ENCODE data around the gene SHISA4. TPM values are rescaled to one million over a fixed set of nuclear protein-coding genes. Genes with fewer than 3 reads are reported as not detected.
A peak's percentile ranks its signal among the peaks of the same experiment; 100 is the strongest.

The SHISA4 gene
- total and polyA plus RNA-seq, 2 of the 8 experiments (the other 6 are each of a cell fraction or from before 2014, with no cell fraction given) = 7.8 to 28.9 TPM

- Histone ChIP-seq H4K8ac (ENCODE audit: extremely low read depth, insufficient read depth, low read length) (no peak overlapping the region; the same call in 1 of the 2 replicates), H3K18ac (ENCODE audit: extremely low read depth, low read length) (peak overlapping the region; percentile 65; the same call in 1 of the 2 replicates), H3K9ac (replicated peaks in 1 of 4; ENCODE audit: extremely low read depth in 1 of 4, low read depth in 3 of 4, low read length in 3 of 4) (no peak overlapping the region), H3K56ac (replicated peaks; ENCODE audit: insufficient read length, low read depth, low read length) (no peak overlapping the region), H3K27ac (ENCODE audit: low read depth, low read length) (no peak overlapping the region), H4K20me1 (replicated peaks in 1 of 2; ENCODE audit: control insufficient read depth in 1 of 2, insufficient read depth in 2 of 2, low read length in 2 of 2) (no peaks in the 10 kb centered on the region), H2BK15ac (ENCODE audit: low read length) (peak overlapping the region; percentile 37; the same call in 1 of the 2 replicates), H3K79me2 (ENCODE audit: control insufficient read depth in 1 of 2, insufficient read depth in 2 of 2, low read length in 2 of 2) (no peaks in the 10 kb centered on the region), H3K23ac (ENCODE audit: insufficient read length) (no peak overlapping the region), H3K4me2 (ENCODE audit: insufficient read depth in 1 of 2, low read depth in 2 of 2, low read length in 2 of 2) (no peak overlapping the region), H2BK5ac (ENCODE audit: low read depth, low read length) (peak overlapping the region; percentile 49; the same call in 1 of the 2 replicates), H2BK120ac (replicated peaks; ENCODE audit: low read depth, low read length) (no peak overlapping the region), H4K5ac (ENCODE audit: insufficient read length, low read depth, low read length) (no peak overlapping the region), H2BK20ac (ENCODE audit: low read length) (peak overlapping the region; percentile 97; the same call in 1 of the 2 replicates), H2AFZ (ENCODE audit: low read length) (no peak overlapping the region), H3K14ac (ENCODE audit: insufficient read length) (no peak overlapping the region), H3K23me2 (ENCODE audit: low read depth, low read length) (no peaks in the 10 kb centered on the region; the same call in none of the 2 replicates), H3K79me1 (ENCODE audit: low read depth, low read length) (no peaks in the 10 kb centered on the region), H3K9me3 (ENCODE audit: insufficient read depth in 2 of 2, low read depth in 1 of 2, low read length in 1 of 2) (no peaks in the 10 kb centered on the region), H3K4ac (replicated peaks; ENCODE audit: insufficient read length, low read depth, low read length) (no peak overlapping the region), H3K27me3 (replicated peaks in 1 of 4; ENCODE audit: control insufficient read depth in 3 of 4, extremely low read depth in 1 of 4, insufficient read depth in 3 of 4, low read length in 3 of 4) (no peaks in the 10 kb centered on the region), H2BK12ac (ENCODE audit: low read depth, low read length) (peak overlapping the region; percentile 77; the same call in 1 of the 2 replicates), H3K36me3 (ENCODE audit: control insufficient read depth in 2 of 4, insufficient read depth in 4 of 4, low read length in 3 of 4) (no peaks in the 10 kb centered on the region), H3K4me3 (ENCODE audit: extremely low read depth in 1 of 4, insufficient read depth in 2 of 4, low read depth in 3 of 4, low read length in 4 of 4) (no peak overlapping the region), H3K4me1 (replicated peaks in 1 of 4; ENCODE audit: control insufficient read depth in 3 of 4, insufficient read depth in 4 of 4, low read length in 3 of 4) (peaks cover 6 to 21% (median 16%) of the 10 kb centered on the region in 4 experiments), H2AK5ac (ENCODE audit: low read depth, low read length) (peak overlapping the region; percentile 77; the same call in 1 of the 2 replicates), H4K91ac (replicated peaks; ENCODE audit: insufficient read length, low read length) (no peak overlapping the region)
- 94% methylated on average over 2 of the region's 2 CpGs; no CpG with 5 or more reads in 1 of the 2 experiments for WGBS, 2 experiments (ENCODE audit: extremely low coverage in 1 of 2, insufficient coverage in 1 of 2, insufficient read length in 1 of 2, insufficient replicate concordance in 2 of 2, low coverage in 1 of 2, low lambda C conversion rate in 2 of 2, missing lambda C conversion rate in 1 of 2)
- DNase-seq (ENCODE audit: low read depth in 1 of 2, low spot score in 2 of 2) = no peak
- no peak for FAIRE-seq
- CTCF ChIA-PET (ENCODE audit: partially characterized antibody) = interaction anchor here (0.8 to 14.8 kb wide), 29 partner anchors 10 to 462 kb away, joined by 3 to 244 read pairs (median 8); partner anchors contain the start of genes ELF3, GPR37L1, LMOD1 and RNPEP
- POLR2A ChIA-PET (ENCODE audit: partially characterized antibody) = interaction anchor here (1.3 to 9.6 kb wide), 5 partner anchors 16 to 113 kb away, joined by 5 to 117 read pairs (median 19); partner anchors contain the start of genes ELF3, LMOD1 and TIMM17A
- TF ChIP-seq EZH2 (IDR thresholded peaks at IDR 0.05; ENCODE audit: low read depth, low read length, severe bottlenecking) = no peak
- peak; percentile 22 to 43; a peak in 3 of 4 replicates for TF ChIP-seq RAD21 (IDR thresholded peaks at IDR 0.05 in 1 of 2, conservative IDR thresholded peaks at IDR 0.05 in 1 of 2; ENCODE audit: low read depth in 2 of 2, low read length in 2 of 2)
- no peak for TF ChIP-seq CTBP2 (IDR thresholded peaks at IDR 0.05; ENCODE audit: borderline replicate concordance, insufficient read depth, insufficient read length, low read length)
- peak in 1 of 3 experiments; percentile 14; a peak in 2 of 4 replicates for TF ChIP-seq CTCF (IDR thresholded peaks at IDR 0.05; ENCODE audit: control extremely low read depth in 1 of 3, insufficient read depth in 1 of 3, low read depth in 1 of 3, low read length in 3 of 3)
- peak; percentile 72; the same call in 1 of the 2 replicates for TF ChIP-seq TEAD4 (IDR thresholded peaks at IDR 0.05; ENCODE audit: low read depth, low read length)
These were observed 8.3 kb downstream of the SHISA4 start for GRCh38 chr1:201896951-201897391.

Measured in H1 (cell line).